HG02840 (cell line): ENCODE data around the gene TTLL11.

Experiments
- ATAC-seq: cut with Tn5 transposase; IDR thresholded peaks from one replicate; pipeline ENCODE4 v1.9.1; 2021; ENCODE audit warnings: mild to moderate bottlenecking, moderate library complexity, moderate number of reproducible peaks; ENCODE audit not compliant: unreplicated experiment, low FRiP score

The TTLL11 gene

DNA sequence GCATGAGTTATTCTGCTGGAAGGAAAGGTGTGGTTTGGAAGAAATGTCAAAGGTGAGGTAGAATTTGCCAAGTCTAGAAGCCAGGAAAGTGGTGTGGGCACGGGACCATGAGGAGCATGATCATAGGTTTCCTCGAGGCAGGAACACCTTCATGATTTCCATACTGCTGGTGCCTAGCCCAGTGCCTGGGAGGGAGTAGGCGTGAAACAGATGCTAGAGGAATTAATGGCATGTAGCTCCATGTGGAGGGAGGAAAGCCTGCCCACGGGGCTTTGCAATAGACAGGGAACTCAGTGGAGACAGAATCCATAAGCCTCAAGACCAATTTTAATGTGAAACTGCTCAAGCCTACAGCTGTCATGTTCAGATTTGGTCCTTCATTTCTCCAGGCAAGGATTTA, 35.1 kb downstream of the TTLL11 start:
- ATAC-seq = no peak

DNA sequence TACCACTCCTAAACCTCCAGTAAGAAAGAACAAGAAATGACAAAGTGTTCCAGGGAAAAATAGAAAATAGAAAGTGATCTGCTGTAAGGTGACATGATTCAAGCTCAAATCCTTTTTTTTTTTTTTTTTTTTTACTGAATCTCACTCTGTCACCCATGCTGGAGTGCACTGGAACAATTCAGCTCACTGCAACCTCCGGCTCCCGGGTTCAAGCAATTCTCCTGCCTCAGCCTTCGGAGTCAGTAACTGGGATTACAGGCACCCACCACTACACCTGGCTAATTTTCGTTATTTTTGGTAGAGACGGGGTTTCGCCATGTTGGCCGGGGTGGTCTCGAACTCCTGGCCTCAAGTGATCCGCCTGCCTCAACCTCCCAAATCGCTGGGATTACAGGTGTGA, 35.9 kb downstream of the TTLL11 start:
- no peak for ATAC-seq

DNA sequence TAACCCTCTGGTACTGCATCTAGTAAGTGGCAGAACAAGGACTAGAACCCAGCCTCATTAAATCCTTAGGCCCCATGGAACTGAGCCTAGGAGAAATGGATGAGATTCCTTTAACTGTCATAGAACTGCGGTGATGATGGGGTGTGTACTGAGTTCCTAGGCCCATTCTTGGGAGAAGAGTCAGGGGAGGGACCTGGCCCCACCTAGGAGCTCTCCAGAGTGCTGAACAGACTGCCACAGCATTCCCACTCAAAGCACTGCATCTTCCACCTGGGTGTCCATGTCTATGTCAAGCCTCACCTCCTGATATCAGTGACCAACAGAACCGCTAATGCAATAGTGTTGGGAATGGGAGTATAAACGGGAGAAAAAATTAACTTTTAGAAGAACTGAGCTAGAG, 36.6 kb downstream of the TTLL11 start:
- ATAC-seq = no peak

DNA sequence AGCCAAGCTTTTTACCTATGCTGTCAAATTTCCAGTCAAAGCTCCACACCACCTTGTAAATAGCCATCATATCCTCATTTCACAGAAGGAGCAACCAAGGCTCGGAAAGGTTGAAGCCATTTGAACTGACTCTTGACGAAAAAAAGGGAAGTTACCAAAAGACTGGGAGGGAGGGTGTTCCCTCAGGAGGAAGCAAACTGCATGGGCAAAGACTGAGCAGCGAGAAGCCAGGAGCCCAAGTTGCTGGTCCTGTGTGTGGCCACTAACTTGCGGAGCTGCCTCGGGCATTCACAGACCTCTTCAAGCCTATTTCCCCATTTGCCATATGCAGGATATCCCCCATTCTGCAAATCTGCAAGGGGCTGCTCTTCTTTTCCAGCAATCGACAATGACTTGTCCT, 37.4 kb downstream of the TTLL11 start:
- no peak for ATAC-seq

DNA sequence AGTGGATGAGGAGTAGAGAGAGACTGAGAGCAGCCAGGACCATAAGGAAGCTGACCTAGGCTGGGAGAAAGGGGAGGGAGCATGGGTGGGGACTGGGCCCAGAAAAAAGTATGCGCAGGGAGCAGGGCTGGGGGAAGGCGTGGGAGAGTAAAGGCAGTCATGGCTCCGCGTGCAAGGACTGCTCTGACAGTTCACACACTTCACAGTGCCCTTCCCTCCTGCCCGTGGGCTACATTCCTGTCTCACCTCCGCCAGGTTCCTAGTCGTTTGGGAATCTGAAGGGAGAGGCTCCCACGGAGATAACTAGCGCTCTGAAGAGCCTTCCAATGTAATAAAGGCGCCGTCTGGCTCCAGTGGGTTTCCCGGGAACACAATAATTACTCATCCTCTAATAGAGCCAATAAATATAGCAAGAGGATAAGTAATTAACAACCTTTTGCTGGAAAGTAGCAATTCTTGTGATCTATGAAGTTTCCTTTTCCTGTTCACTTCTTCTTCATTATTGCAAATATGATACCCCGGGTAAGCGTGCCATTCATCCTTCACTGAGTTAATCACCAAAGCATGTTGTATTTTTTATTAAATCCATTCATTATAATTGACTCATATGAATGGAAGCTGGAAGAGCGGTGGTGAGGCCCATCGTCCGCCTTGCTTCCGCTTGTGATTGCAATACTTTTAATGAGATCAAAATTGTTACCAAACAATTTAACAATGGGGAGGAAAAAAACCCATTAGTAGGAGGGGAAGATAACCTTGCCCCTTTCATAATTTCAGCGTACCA, 39.3 kb downstream of the TTLL11 start:
- ATAC-seq = no peak

DNA sequence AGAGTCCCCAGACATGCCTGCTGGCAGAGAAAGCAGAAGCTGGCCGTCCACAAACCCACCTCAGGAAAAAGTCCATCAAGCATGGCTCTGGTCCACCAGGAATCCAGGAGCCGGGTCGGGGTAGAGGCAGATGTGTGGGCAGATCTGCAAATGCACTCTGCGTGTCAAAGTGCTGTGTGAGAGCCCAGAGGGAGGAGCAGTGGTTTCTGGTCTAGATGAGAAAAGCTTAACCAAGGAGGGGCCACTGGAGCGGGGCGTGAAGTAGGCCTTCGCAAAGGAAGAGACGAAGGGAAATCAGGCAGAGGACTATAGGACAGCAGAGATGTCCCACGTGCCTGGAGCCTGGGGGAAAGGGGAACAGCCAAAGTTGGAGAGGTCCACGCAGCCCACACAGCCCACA, 40.0 kb downstream of the TTLL11 start:
- no peak for ATAC-seq

DNA sequence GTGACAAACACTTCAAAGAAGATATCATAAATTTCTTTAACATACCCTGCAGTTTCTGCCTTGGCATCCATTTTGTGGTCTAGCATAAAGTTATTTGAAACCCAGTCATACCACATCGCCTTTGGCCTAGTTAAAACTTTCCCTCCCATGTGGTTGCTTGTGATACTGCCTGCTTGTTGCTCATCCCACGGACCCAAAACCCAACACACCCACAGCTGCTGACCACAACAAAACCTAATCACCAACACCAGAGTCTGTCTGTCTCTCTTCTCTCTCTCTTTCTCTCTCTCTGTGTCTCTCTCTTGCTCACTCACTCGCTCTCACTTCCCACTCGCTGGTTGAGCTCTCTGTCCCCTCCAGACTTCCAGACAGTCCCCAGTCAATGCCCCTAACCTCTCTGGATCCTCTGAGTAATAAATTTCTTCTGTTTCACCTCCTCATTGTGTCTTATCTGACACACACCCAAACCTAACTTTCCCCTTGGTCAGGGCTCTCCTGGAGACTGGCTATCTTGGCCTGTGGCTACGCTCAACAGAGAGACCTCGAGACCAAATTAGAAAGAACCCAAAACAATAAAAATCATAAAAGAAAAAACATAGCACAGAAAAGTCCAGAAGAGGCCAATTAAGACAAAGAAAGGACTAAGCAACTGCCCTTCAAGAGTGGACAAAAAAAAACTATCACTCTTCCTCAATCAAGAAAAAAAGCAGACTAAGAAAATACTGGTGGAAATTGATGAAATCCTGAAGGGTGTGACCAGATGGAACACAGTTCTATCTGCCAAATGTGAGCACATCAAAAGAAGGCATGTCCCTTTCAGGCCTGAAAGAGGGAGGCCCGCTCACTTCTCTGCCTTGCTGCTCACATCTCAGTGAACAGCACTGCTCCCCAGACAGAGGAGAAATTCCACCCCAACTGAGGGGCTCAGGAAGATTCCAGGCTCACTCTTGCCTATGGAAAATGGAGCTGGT, 41.5 kb downstream of the TTLL11 start:
- peak; percentile 55 for ATAC-seq

DNA sequence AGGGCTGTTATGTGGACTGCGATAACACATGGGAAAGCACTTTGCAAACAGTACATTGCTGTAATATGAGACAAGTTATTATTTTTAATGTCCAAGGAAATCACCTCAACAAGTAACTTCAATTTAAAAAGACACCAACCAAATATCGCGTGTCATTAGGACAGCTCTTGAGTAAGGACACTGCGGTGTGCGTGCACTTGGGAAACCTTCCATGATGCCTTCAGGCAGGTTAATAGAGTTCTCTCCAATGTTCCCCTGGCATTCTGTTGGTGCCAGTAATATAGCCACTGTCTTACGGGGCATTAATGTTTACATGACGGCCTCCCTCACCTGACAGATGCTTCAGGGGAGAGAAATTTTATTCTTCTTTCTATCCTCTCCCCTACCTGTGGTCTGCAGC, 42.9 kb downstream of the TTLL11 start:
- ATAC-seq = no peak

DNA sequence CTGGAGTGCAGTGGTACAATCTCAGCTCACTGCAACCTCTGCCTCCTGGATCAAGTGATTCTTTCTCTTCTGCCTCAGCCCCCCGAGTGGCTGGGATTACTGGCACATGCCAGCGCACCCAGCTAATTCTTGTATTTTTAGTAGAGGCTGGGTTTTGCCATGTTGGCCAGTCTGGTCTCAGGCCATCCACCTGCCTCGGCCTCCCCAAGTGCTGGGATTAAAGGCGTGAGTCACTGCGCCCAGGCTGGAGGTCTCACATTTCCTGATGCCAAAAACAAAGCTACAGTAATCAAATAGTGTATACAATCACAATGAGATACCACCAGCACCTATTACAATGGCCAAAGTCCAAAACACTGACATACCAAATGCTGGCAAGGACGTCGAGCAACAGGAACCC, 51.1 kb downstream of the TTLL11 start:
- ATAC-seq = no peak

DNA sequence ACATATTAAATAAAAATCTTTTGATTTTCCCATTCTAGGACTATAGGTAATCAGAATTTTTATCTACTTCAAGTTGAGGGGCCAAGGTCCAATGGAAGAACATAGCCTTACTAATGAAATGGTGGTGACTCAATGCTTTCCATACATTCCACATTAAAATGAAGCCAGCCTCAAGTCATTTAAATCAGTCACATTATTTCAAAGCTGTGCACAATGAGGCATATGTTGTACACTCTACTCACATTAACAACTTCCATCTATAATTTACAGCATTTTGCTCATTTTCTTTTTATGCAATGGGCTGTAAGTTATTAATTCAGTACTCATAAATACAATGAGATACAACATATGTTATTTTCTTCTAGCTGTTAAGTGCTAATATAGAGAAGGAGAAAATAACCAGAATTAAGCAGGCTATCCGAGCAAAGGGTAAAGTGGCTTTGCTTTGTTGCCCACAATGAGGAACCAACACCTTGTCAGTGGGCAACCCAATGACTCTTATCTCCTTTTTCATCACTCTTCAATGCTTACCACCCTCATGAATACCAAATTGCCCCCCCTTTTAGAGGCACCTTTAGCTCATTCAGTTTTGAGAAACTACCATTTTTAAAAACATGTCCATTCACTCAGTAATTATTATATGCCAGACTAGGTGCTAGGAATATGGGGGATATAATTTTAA, 52.4 kb downstream of the TTLL11 start:
- no peak for ATAC-seq

DNA sequence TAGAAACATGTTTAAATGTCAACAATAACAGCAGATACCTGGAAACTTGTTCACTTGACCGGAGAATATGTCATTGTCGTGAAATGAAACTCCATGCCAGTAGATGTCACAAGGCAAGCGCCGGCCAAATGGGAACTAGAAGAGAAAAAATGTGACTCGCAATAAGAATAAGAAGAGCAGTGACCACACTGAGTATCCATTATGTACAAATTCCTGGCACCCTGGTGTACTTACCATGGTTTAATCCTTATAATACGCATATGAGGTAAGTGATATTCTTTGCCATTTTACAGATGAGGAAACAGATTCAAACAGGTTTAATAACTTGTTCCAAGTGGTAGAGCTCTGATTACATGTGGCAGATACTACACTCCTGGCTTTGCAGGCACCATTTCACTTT, 53.9 kb downstream of the TTLL11 start:
- ATAC-seq = no peak

DNA sequence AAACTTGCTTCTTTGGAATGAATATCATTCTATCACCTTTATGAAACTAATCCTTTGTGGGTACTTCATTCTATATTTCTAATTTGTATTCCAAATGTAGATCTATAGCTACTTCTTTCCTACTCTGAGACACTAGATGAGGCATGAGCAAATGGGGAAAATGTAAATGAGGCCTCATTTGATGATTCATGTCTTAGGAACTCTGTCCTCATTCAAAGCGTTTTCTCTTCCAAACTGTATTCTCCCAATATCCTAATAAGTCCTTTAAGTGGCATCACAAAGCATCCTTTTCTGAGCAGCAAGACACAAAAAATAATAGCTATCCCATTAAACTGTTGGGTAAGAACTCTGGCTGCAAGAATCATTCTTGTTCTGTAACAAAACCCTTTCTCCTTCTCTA, 56.1 kb downstream of the TTLL11 start:
- ATAC-seq = no peak

DNA sequence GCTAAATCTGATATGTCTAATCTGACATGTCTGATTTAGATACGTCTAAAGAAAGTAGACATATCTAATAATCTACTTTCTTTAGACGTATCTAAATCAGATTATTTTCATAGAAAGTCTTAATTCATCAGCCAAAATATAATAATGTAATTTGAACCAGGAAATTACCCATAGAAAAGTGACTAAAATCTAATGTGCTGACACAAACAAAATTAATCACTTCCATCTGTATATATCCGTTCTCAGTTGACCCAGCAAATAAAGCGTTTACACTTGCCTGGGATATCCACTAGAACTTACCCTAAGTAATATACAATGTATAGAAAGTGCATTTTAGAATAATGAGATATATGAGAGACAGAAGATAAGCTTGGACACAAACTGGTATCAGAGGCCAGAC, 56.7 kb downstream of the TTLL11 start:
- ATAC-seq = no peak

DNA sequence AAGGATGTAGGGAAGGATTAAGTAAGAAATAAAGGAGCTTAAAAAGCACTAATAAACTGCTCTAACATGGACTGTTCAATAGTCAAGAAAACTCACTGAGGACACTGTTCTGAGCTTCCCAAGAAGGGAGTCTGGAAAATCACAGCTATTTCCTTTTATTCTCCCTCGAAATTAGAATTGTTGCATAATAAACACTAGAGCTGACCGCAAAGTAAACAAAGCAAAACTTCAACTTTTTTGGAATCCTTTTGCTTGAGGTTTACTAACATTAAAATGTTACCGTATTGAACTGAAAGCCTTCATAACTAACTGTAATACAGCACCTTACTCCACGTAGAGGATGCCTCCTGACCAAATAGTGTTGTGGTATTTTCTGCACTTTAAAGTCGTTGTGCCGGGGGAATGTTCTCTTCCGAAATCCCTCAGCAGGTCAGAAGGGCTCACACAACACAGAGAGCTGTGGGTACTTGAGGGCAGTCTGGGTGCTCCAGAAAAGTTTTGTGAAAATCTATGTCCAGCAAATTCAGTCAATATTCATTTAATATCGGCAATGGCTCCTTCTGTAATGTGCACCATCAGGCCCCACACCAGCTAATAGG, 59.2 kb downstream of the TTLL11 start:
- ATAC-seq = no peak

DNA sequence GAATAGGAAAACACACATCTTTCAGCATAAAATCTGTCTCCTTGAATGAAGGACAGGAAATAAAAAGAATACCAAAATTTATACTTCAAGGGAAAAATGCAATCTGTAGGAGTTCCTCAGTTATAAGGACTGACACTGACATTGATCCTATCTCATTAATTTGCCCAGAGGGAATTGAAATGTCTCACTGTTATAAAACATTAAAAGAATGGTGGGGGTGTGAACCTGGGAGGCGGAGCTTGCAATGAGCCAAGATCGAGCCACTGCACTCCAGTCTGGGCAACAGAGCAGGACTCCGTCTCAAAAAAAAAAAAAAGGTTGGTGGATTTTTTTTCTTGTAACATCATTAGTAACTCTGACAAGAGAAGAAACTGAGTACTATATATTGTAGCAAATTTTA, 60.8 kb downstream of the TTLL11 start:
- ATAC-seq = no peak

DNA sequence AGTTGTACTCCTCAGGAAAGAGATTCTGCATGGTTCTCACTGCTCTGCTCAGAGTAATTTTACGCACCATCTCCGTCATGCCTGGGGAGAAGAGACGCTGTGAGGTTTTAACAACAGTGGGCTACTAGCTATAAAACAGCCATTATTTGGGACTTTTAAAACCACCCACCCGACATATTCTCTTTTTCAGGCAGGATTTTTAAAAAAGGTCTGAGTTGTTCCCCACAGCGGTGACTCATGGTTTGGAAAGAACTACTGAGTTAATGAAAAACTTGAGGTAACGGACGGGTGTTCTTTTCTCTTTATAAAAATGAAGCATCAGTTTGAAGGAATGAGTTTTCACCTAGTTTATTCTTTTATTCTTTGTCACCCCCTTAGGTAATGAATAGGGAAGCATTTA, 61.3 kb downstream of the TTLL11 start:
- ATAC-seq = no peak

DNA sequence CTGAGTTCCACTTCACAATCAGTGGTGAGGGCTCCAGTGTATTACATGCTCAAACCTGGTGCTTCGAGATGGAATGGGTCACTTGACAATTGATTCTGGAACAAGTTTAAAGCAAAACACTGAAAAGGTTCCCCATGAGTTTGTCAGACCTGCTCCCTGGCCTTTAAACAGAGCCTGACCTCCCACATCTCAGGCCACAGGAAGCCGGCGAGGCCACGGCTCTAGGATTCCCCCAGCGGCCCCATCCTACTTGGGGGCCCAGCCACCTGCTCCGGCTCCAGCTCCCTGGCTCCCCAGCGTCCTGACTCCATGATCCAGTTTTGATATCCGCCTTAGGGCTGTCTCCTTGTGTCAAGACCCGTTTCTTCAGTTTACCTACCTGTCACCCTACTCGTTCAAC, 62.0 kb downstream of the TTLL11 start:
- ATAC-seq = no peak

DNA sequence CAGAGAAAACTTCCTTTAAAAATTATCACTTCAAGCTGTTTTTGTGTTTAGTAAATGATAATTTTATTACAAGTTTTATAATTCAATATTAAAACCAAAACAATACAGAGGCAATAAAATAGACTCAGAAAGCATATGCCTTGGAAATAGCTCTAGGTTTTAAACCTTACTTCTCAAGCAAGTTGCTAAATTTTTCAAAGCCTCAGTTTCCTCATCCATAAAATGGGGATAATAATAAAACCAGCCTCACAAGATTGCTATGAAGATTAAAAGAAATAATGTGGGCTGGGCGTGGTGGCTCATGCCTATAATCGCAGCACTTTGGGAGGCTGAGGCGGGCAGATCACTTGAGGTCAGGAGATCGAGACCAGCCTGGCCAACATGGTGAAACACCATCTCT, 62.8 kb downstream of the TTLL11 start:
- ATAC-seq = no peak

DNA sequence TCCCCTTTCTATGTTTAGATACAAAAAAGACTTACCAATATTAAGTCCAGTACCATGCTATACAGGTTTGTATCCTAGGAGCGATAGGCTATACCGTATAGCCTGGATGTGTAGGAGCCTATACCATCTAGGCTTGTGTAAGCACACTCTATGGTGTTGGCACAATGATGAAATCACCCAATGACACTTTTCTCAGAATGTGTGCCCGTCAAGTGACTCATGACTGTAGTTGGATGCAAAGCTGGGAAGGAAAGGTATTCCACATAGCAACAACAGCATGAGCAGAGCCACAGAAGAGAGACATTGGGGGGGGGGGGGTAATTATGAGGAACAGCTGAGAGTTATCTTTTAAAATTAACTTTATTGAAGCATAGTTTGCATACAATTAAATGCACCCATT, 63.2 kb downstream of the TTLL11 start:
- ATAC-seq = no peak

DNA sequence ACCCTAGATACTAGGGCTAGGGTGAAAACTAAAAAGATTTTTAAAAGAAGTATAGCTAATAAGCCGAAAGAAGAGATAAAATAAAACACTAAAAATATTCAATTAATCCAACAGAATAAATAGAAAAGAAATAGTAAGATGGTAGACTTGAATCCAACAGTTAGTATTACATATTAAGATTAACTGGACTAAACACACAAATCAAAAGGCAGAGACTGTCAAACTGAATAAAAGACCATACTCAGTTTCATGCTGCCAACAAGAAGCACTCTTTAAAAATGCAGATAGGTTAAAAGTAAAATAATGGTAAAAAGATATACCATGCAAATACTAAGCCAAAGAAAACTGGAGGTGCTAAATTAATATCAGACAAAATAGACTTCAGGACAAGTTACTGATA, 65.0 kb downstream of the TTLL11 start:
- no peak for ATAC-seq

DNA sequence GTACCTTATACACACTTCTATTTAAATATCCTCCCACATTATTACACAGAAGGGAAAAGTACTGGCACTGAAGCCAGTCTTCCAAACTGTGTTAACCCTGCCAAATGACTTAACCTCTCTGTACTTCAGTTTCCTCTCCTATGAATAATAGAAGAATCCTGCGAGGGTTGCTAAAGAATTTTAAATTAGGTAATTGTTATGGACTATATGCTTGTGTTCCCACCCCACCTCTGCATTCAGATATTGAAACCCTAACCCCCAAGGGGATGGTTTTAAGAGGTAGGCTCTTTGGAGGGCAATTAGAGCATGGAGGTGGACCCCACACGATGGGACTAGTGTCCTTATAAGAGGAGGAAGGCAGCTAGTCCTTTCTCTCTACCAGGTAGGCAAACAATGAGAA, 72.7 kb downstream of the TTLL11 start:
- ATAC-seq = no peak
